IMR-90 (cell line): ENCODE results near the gene ELAVL4. TPM values are rescaled to one million over a fixed set of nuclear protein-coding genes. Genes with fewer than 3 reads are reported as not detected.

Source experiments
- ATAC-seq: fragments of 200-7000 bp; cut with Tn5 transposase; 2 replicates; pipeline ENCODE4 v1.9.1; 2020; ENCODE audit warnings: low read depth, mild to moderate bottlenecking, moderate library complexity
- BruUV-seq: library from RNA; stranded (reverse); fragments of 400-500 nt; replicated peaks from 2 replicates; lab custom pipeline; 2021; lab: Mats Ljungman, UMichigan
- CTCF ChIA-PET: fragments of 300-600 bp; formaldehyde crosslinking; extraction: SDS; loops from one replicate; lab custom pipeline; 2021; ENCODE audit warnings: antibody characterized with exemption; lab: Yijun Ruan, JAX
- POLR2A ChIA-PET: fragments of 300-600 bp; sonication (Branson Sonifier 250); formaldehyde crosslinking; loops from one replicate; lab custom pipeline; 2022; ENCODE audit warnings: antibody characterized with exemption; ENCODE audit not compliant: unreplicated experiment; lab: Charles Lee
- DNase-seq: peaks from one replicate; pipeline ENCODE4 v3.0.0; 2013
- H2AFZ ChIP-seq: replicated peaks from 2 replicates; pipeline ENCODE3; 2013; ENCODE audit warnings: low read length, mild to moderate bottlenecking; ENCODE audit not compliant: poor library complexity
- H2AK5ac ChIP-seq: 2 replicates; pipeline ENCODE4 v1.6.1; 2013; ENCODE audit warnings: low read depth, low read length, inconsistent platforms
- H2AK9ac ChIP-seq: replicated peaks from 2 replicates; pipeline ENCODE3; 2013; ENCODE audit warnings: mild to moderate bottlenecking, low read depth, low read length, moderate library complexity; ENCODE audit not compliant: poor library complexity
- H2BK120ac ChIP-seq: 2 replicates; pipeline ENCODE4 v1.6.1; 2013; ENCODE audit warnings: low read depth, low read length, inconsistent platforms
- H2BK15ac ChIP-seq: 3 replicates; pipeline ENCODE4 v1.6.1; 2013; ENCODE audit warnings: low read depth, low read length, inconsistent platforms
- H2BK20ac ChIP-seq: 2 replicates; pipeline ENCODE4 v1.6.1; 2013; ENCODE audit warnings: low read depth, mild to moderate bottlenecking, inconsistent platforms, low read length, moderate library complexity
- H2BK5ac ChIP-seq: 2 replicates; pipeline ENCODE4 v1.6.1; 2013; ENCODE audit warnings: mild to moderate bottlenecking, low read depth, low read length, inconsistent platforms; ENCODE audit not compliant: poor library complexity, severe bottlenecking
- H3K14ac ChIP-seq: replicated peaks from 2 replicates; pipeline ENCODE4 v1.6.1; 2013; ENCODE audit warnings: low read depth, low read length, inconsistent platforms
- H3K18ac ChIP-seq: 2 replicates; pipeline ENCODE4 v1.6.1; 2013; ENCODE audit warnings: low read depth, low read length, control low read depth
- H3K23ac ChIP-seq: 2 replicates; pipeline ENCODE4 v1.6.1; 2013; ENCODE audit warnings: low read depth, low read length, inconsistent platforms
- H3K27ac ChIP-seq: 2 replicates; pipeline ENCODE4 v1.5.1; 2013; ENCODE audit warnings: mild to moderate bottlenecking, control low read depth, low read length; ENCODE audit not compliant: insufficient read depth
- H3K27me3 ChIP-seq: 2 replicates; pipeline ENCODE4 v1.6.1; 2013; ENCODE audit warnings: low read length; ENCODE audit not compliant: control insufficient read depth, insufficient read depth
- H3K36me3 ChIP-seq: 2 replicates; pipeline ENCODE4 v1.6.1; 2013; ENCODE audit warnings: low read length, mixed read lengths; ENCODE audit not compliant: control insufficient read depth, insufficient read depth
- H3K4ac ChIP-seq: 2 replicates; pipeline ENCODE4 v1.6.1; 2013; ENCODE audit warnings: low read depth, low read length, inconsistent platforms
- H3K4me1 ChIP-seq: 2 replicates; pipeline ENCODE4 v1.6.1; 2013; ENCODE audit warnings: low read length, mixed read lengths; ENCODE audit not compliant: control insufficient read depth, insufficient read depth
- H3K4me2 ChIP-seq: 2 replicates; pipeline ENCODE4 v1.6.1; 2013; ENCODE audit warnings: low read depth, mild to moderate bottlenecking, control low read depth, low read length, moderate library complexity
- H3K4me3 ChIP-seq: 2 replicates; pipeline ENCODE4 v1.5.1; 2013; ENCODE audit warnings: low read depth, mild to moderate bottlenecking, control low read depth, low read length, moderate library complexity; ENCODE audit not compliant: insufficient read depth
- H3K56ac ChIP-seq: 2 replicates; pipeline ENCODE4 v1.6.1; 2013; ENCODE audit warnings: low read length, inconsistent platforms; ENCODE audit not compliant: insufficient read depth; ENCODE audit errors: extremely low read depth
- H3K79me1 ChIP-seq, 2 experiments: 2 replicates each; pipeline ENCODE4 v1.6.1; 2013; ENCODE audit warnings: low read length in 2 of 2, inconsistent platforms in 1 of 2, low read depth in 1 of 2
- H3K9ac ChIP-seq: 2 replicates; pipeline ENCODE4 v1.6.1; 2013; ENCODE audit warnings: low read depth, low read length, control low read depth
- H3K9me1 ChIP-seq: 2 replicates; pipeline ENCODE4 v1.6.1; 2013; ENCODE audit warnings: low read length, inconsistent platforms; ENCODE audit not compliant: insufficient read depth
- H3K9me3 ChIP-seq: 2 replicates; pipeline ENCODE4 v1.6.1; 2013; ENCODE audit warnings: low read length; ENCODE audit not compliant: control insufficient read depth, insufficient read depth
- H4K20me1 ChIP-seq: 2 replicates; pipeline ENCODE4 v1.6.1; 2013; ENCODE audit warnings: low read length, inconsistent platforms; ENCODE audit not compliant: insufficient read depth
- H4K5ac ChIP-seq: 2 replicates; pipeline ENCODE4 v1.6.1; 2013; ENCODE audit warnings: mild to moderate bottlenecking, low read depth, low read length, control low read depth
- H4K8ac ChIP-seq, 2 experiments: 2 replicates each; pipeline ENCODE4 v1.6.1; 2013; ENCODE audit warnings: low read depth in 2 of 2, low read length in 2 of 2, control low read depth in 1 of 2, inconsistent platforms in 1 of 2
- H4K91ac ChIP-seq: 2 replicates; pipeline ENCODE4 v1.6.1; 2013; ENCODE audit warnings: low read depth, low read length, inconsistent platforms; ENCODE audit not compliant: insufficient read depth
- CHD1 ChIP-seq: IDR thresholded peaks from 2 replicates; pipeline ENCODE4 v1.6.1; 2012; ENCODE audit warnings: low read depth, low read length, improper control_type of control experiment
- RFX5 ChIP-seq: IDR thresholded peaks from 2 replicates; pipeline ENCODE4 v1.8.0; 2012; ENCODE audit warnings: low read depth, mild to moderate bottlenecking, low read length, moderate library complexity
- WGBS, 2 experiments: methylation state at CpG; one replicate each; pipeline versions ENCODE4 v1.1.5 to v1.1.7; 2013; ENCODE audit warnings: missing lambda C conversion rate in 2 of 2; ENCODE audit not compliant: insufficient read length in 1 of 2; ENCODE audit errors: extremely low coverage in 2 of 2; 5-methylcytosine and 5-hydroxymethylcytosine counted together
- dilution Hi-C: fragments of 300-500 bp; cut with HindIII; formaldehyde crosslinking; loops from one replicate; pipeline ENCODE4 v1.14.3; 2018; ENCODE audit warnings: low sequenced_read_pairs; ENCODE audit not compliant: unreplicated experiment
- in situ Hi-C: fragments of 300-500 bp; cut with MboI; formaldehyde crosslinking; loops from 3 replicates; pipeline ENCODE4 v1.14.3; 2019; ENCODE audit warnings: low sequenced_read_pairs, inconsistent platforms, mixed read lengths
- intact Hi-C: fragments of 100-400 bp; cut with micrococcal nuclease; formaldehyde crosslinking; loops from 2 replicates; pipeline ENCODE4 v1.10.0; 2022
- polyA plus RNA-seq, 3 experiments: library from polyadenylated mRNA; depleted of rRNA; stranded (reverse); fragments of >200 nt; gene quantifications; 2 replicates each; pipeline ENCODE4 v1.2.3, GENCODE V29; 2012; ENCODE audit warnings: low replicate concordance in 1 of 3
- total RNA-seq: library from RNA; depleted of rRNA; stranded (reverse); fragments of >200 nt; gene quantifications from 2 replicates; pipeline ENCODE4 v1.2.3, GENCODE V29; 2012
- TF ChIP-seq, protein P1 (sequence below): fragments of 150-350 bp; IDR thresholded peaks from 2 replicates; pipeline ENCODE4 v1.6.1; 2016; ENCODE audit warnings: low read depth, mild to moderate bottlenecking, low read length, moderate library complexity, borderline replicate concordance

Gene ELAVL4
- total and polyA plus RNA-seq, 2 of the 4 experiments (the other 2 are of a cell fraction), result not detected

GRCh38 chr1:50097021-50097679 lies 11.6 kb upstream of the ELAVL4 start:
- DNase-seq (no peak), ATAC-seq (no peak)
- no peak overlapping the region for H4K8ac ChIP-seq
- no peaks in the 10 kb centered on the region for H3K9me1 ChIP-seq
- intact Hi-C loops, result no loop called here
- peaks cover 2% of the 10 kb centered on the region; the same call in 1 of the 2 replicates for H3K9me3 ChIP-seq
- H3K14ac ChIP-seq, result no peak overlapping the region
- no peak overlapping the region for H2BK20ac ChIP-seq
- H3K9ac ChIP-seq, result no peak overlapping the region
- ChIA-PET CTCF (no interaction called here), POLR2A (no interaction called here)
- no peak overlapping the region for H3K23ac ChIP-seq
- H3K4ac ChIP-seq, result no peak overlapping the region
- TF ChIP-seq RFX5 (no peak), CHD1 (no peak)
- TF ChIP-seq, protein P1, sequence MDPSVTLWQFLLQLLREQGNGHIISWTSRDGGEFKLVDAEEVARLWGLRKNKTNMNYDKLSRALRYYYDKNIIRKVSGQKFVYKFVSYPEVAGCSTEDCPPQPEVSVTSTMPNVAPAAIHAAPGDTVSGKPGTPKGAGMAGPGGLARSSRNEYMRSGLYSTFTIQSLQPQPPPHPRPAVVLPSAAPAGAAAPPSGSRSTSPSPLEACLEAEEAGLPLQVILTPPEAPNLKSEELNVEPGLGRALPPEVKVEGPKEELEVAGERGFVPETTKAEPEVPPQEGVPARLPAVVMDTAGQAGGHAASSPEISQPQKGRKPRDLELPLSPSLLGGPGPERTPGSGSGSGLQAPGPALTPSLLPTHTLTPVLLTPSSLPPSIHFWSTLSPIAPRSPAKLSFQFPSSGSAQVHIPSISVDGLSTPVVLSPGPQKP, result no peak
- no peak overlapping the region for H3K18ac ChIP-seq
- no peak overlapping the region for H3K56ac ChIP-seq
- H3K4me2 ChIP-seq, result no peak overlapping the region
- in situ Hi-C loops, result no loop called here
- H2AK9ac ChIP-seq, result no peak overlapping the region
- H2BK120ac ChIP-seq, result no peak overlapping the region
- dilution Hi-C loops, result no loop called here
- H2BK15ac ChIP-seq, result no peak overlapping the region
- H3K79me1 ChIP-seq, result no peaks in the 10 kb centered on the region
- BruUV-seq, result no TSS peak
- no peak overlapping the region for H2AK5ac ChIP-seq
- H3K4me3 ChIP-seq, result no peak overlapping the region
- no peaks in the 10 kb centered on the region for H3K27me3 ChIP-seq
- no peak overlapping the region for H2BK5ac ChIP-seq
- H3K36me3 ChIP-seq, result no peaks in the 10 kb centered on the region
- no peak overlapping the region for H4K91ac ChIP-seq
- WGBS, 2 experiments, result no CpG with 5 or more reads among the region's 2 CpGs
- H4K5ac ChIP-seq, result no peak overlapping the region
- no peaks in the 10 kb centered on the region for H3K4me1 ChIP-seq
- H2AFZ ChIP-seq, result no peak overlapping the region
- no peaks in the 10 kb centered on the region for H4K20me1 ChIP-seq
- H3K27ac ChIP-seq, result no peak overlapping the region
